ENCODE measurements around the gene UBP1.

Gene UBP1

DNA sequence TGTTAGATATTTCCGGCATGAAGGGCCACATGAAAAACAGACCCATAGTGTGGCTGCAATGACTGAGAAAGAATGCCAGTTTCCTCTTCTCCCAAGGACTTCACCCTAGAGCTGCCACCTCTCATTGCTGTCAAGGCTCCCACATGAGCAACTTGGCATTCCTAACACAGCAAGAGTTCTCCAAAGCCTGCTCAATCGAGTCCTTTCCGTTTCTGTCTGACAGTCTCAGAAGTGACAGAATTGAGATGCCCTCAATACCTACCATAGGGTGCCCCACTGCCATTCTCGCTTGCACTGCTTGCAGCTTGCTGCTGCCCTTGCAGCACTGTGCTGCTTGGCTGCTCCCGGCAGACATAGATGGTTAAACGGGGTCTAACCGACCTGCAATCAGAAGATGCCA is 44.3 kb downstream of the UBP1 start (continued):
- TF ChIP-seq, protein P1, sequence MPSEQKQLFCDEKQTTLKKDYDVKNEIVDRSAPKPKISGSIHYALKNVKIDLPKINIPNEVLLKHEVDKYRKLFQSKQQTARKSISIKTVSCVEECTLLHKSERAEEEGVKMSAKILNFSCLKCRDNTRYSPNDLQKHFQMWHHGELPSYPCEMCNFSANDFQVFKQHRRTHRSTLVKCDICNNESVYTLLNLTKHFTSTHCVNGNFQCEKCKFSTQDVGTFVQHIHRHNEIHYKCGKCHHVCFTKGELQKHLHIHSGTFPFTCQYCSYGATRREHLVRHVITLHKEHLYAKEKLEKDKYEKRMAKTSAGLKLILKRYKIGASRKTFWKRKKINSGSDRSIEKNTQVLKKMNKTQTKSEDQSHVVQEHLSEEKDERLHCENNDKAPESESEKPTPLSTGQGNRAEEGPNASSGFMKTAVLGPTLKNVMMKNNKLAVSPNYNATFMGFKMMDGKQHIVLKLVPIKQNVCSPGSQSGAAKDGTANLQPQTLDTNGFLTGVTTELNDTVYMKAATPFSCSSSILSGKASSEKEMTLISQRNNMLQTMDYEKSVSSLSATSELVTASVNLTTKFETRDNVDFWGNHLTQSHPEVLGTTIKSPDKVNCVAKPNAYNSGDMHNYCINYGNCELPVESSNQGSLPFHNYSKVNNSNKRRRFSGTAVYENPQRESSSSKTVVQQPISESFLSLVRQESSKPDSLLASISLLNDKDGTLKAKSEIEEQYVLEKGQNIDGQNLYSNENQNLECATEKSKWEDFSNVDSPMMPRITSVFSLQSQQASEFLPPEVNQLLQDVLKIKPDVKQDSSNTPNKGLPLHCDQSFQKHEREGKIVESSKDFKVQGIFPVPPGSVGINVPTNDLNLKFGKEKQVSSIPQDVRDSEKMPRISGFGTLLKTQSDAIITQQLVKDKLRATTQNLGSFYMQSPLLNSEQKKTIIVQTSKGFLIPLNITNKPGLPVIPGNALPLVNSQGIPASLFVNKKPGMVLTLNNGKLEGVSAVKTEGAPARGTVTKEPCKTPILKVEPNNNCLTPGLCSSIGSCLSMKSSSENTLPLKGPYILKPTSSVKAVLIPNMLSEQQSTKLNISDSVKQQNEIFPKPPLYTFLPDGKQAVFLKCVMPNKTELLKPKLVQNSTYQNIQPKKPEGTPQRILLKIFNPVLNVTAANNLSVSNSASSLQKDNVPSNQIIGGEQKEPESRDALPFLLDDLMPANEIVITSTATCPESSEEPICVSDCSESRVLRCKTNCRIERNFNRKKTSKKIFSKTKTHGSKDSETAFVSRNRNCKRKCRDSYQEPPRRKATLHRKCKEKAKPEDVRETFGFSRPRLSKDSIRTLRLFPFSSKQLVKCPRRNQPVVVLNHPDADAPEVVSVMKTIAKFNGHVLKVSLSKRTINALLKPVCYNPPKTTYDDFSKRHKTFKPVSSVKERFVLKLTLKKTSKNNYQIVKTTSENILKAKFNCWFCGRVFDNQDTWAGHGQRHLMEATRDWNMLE (tag by site-specific recombination; conservative IDR thresholded peaks at IDR 0.05; ENCODE audit: low read depth), result no peak
- TF ChIP-seq ZNF37A (tag by site-specific recombination; IDR thresholded peaks at IDR 0.05), result no peak

DNA sequence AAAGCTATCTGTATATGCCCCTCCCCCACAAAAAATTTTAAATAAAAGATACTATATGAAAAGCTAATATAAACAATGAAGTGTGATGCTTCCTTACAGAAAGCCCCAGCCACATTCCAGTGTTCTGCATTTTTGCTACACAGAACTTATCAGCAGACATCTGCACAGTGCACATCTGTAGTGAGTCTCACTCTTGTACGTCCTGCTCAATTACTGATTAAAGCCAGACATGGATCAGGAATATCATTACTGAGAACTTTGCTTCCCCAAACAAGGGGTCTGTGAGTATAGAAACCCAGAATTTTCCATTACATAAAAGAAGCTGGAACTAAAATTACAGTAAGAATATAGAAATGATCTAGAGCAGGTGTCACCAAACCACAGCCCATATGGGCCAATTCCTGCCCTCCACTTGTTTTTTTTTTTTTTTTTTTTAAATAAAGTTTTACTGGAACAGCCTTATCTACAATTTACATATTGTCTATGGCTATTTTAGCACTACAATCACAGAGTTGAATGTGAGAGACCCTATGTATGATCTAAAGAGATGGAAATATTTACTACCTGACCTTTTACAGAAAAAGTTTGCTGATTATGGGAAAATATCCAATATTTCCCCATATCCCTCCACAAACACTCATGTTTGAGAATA is 45.7 kb downstream of the UBP1 start:
- Histone ChIP-seq H3K27ac (ENCODE audit: extremely low read depth, low read depth, low read length) (no peak overlapping the region), H3K4me1 (ENCODE audit: control insufficient read depth, insufficient read depth, low read length) (no peaks in the 10 kb centered on the region), H3K9me3 (ENCODE audit: control insufficient read depth, insufficient read depth, low read depth, low read length) (no peaks in the 10 kb centered on the region), H3K4me3 (ENCODE audit: low read depth, low read length) (no peak overlapping the region), H3K36me3 (ENCODE audit: control insufficient read depth in 2 of 2, insufficient read depth in 1 of 2, low read length in 2 of 2) (peaks cover 12 to 90% of the 10 kb centered on the region in 2 experiments)
- no peak for TF ChIP-seq KLF7 (tag by site-specific recombination; IDR thresholded peaks at IDR 0.05; ENCODE audit: borderline replicate concordance)
- TF ChIP-seq, protein P2, sequence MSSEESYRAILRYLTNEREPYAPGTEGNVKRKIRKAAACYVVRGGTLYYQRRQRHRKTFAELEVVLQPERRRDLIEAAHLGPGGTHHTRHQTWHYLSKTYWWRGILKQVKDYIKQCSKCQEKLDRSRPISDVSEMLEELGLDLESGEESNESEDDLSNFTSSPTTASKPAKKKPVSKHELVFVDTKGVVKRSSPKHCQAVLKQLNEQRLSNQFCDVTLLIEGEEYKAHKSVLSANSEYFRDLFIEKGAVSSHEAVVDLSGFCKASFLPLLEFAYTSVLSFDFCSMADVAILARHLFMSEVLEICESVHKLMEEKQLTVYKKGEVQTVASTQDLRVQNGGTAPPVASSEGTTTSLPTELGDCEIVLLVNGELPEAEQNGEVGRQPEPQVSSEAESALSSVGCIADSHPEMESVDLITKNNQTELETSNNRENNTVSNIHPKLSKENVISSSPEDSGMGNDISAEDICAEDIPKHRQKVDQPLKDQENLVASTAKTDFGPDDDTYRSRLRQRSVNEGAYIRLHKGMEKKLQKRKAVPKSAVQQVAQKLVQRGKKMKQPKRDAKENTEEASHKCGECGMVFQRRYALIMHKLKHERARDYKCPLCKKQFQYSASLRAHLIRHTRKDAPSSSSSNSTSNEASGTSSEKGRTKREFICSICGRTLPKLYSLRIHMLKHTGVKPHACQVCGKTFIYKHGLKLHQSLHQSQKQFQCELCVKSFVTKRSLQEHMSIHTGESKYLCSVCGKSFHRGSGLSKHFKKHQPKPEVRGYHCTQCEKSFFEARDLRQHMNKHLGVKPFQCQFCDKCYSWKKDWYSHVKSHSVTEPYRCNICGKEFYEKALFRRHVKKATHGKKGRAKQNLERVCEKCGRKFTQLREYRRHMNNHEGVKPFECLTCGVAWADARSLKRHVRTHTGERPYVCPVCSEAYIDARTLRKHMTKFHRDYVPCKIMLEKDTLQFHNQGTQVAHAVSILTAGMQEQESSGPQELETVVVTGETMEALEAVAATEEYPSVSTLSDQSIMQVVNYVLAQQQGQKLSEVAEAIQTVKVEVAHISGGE (tag by site-specific recombination; conservative IDR thresholded peaks at IDR 0.05; ENCODE audit: low read depth), result no peak
- TF ChIP-seq ZNF248 (tag by site-specific recombination; IDR thresholded peaks at IDR 0.05), result no peak
- no peak for TF ChIP-seq GFI1B (tag by site-specific recombination; IDR thresholded peaks at IDR 0.05)
- TF ChIP-seq ZNF140 (tag by site-specific recombination; IDR thresholded peaks at IDR 0.05), result no peak
- no peak for TF ChIP-seq ZNF114 (tag by site-specific recombination; IDR thresholded peaks at IDR 0.05)
- ChIA-PET POLR2A (no interaction called here), CTCF (interaction anchor here (0.6 to 1.6 kb wide), 3 partner anchors 141 to 442 kb away, joined by 3 to 5 read pairs (median 4); no protein-coding TSS in a partner anchor)

DNA sequence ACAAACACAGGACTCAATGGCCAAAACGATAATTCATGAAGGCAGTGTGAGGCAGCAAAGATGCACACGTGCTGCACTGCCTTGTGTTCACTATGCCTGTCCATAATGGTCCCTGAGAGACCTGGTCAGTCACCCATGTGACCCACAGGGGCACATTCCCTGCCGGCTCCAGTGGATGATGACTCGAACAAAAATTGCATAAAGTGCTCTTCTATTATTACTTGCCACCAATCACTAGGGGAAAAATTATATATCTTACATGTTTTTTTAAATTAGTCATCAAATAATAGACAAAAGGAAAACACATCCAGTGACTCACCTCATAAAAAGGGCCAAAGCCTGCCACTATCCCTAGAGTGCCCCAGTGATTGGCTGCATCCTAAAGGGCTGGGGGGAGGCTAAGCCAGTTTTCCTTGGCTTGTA is 47.5 kb downstream of the UBP1 start:
- no peak overlapping the region for H3K27ac ChIP-seq (ENCODE audit: extremely low read depth, low read depth, low read length)
- CTCF ChIA-PET, result no interaction called here
- peaks cover 9 to 79% of the 10 kb centered on the region in 2 experiments for H3K36me3 ChIP-seq (ENCODE audit: control insufficient read depth in 2 of 2, insufficient read depth in 1 of 2, low read length in 2 of 2)

More for the DNA sequence above, 47.5 kb downstream of the UBP1 start:
- no peak overlapping the region for H3K4me3 ChIP-seq (ENCODE audit: low read depth, low read length)
- TF ChIP-seq ZNF391 (tag by site-specific recombination; IDR thresholded peaks at IDR 0.05; ENCODE audit: borderline replicate concordance, low read depth) (no peak), ZNF184 (tag by site-specific recombination; IDR thresholded peaks at IDR 0.05) (no peak), SP7 (tag by site-specific recombination; IDR thresholded peaks at IDR 0.05) (peak; percentile 69), ZNF629 (tag by site-specific recombination; IDR thresholded peaks at IDR 0.05) (no peak)
- TF ChIP-seq, protein P3, sequence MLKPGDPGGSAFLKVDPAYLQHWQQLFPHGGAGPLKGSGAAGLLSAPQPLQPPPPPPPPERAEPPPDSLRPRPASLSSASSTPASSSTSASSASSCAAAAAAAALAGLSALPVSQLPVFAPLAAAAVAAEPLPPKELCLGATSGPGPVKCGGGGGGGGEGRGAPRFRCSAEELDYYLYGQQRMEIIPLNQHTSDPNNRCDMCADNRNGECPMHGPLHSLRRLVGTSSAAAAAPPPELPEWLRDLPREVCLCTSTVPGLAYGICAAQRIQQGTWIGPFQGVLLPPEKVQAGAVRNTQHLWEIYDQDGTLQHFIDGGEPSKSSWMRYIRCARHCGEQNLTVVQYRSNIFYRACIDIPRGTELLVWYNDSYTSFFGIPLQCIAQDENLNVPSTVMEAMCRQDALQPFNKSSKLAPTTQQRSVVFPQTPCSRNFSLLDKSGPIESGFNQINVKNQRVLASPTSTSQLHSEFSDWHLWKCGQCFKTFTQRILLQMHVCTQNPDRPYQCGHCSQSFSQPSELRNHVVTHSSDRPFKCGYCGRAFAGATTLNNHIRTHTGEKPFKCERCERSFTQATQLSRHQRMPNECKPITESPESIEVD (tag by site-specific recombination; IDR thresholded peaks at IDR 0.05), result peak; percentile 67
- H3K4me1 ChIP-seq (ENCODE audit: control insufficient read depth, insufficient read depth, low read length), result peaks cover 2% of the 10 kb centered on the region; the same call in 1 of the 2 replicates
- POLR2A ChIA-PET, result no interaction called here
- no peaks in the 10 kb centered on the region for H3K9me3 ChIP-seq (ENCODE audit: control insufficient read depth, insufficient read depth, low read depth, low read length)
